OCI-LY7 (cell line): Measurements from ENCODE around the gene MFF. TPM values are rescaled to one million over a fixed set of nuclear protein-coding genes. Genes with fewer than 3 reads are reported as not detected.

Experiments
- BruUV-seq: library from RNA; stranded (reverse); fragments of 400-500 nt; replicated peaks from 2 replicates; lab custom pipeline; 2021; lab: Mats Ljungman, UMichigan
- CTCF ChIA-PET: fragments of 300-600 bp; sonication (Branson Sonifier 250); formaldehyde crosslinking; loops from one replicate; lab custom pipeline; 2022; ENCODE audit warnings: antibody characterized with exemption; ENCODE audit not compliant: unreplicated experiment; lab: Charles Lee
- POLR2A ChIA-PET: fragments of 300-600 bp; sonication (Branson Sonifier 250); formaldehyde crosslinking; loops from one replicate; lab custom pipeline; 2022; ENCODE audit warnings: antibody characterized with exemption; lab: Charles Lee
- DNase-seq: peaks from one replicate; pipeline ENCODE4 v3.0.0-alpha.2; 2015; ENCODE audit warnings: low spot score
- H2AFZ ChIP-seq: fragments of 200-600 bp; sonication (generic), shearing (Covaris generic); 2 replicates; pipeline ENCODE4 v1.6.1; 2014; ENCODE audit warnings: mild to moderate bottlenecking, antibody characterized with exemption, low read length, moderate library complexity
- H3K27ac ChIP-seq: fragments of 200-600 bp; sonication (generic); 2 replicates; pipeline ENCODE4 v1.5.1; 2014; ENCODE audit warnings: mixed run types, low read depth, mild to moderate bottlenecking, moderate library complexity, low read length, inconsistent platforms; ENCODE audit not compliant: poor library complexity, severe bottlenecking
- H3K36me3 ChIP-seq: fragments of 200-600 bp; sonication (generic); 2 replicates; pipeline ENCODE4 v1.6.1; 2014; ENCODE audit warnings: mild to moderate bottlenecking, antibody characterized with exemption, low read length, moderate library complexity, mixed read lengths; ENCODE audit not compliant: insufficient read depth
- H3K4me1 ChIP-seq: fragments of 200-600 bp; sonication (generic); 2 replicates; pipeline ENCODE4 v1.5.1; 2014; ENCODE audit warnings: mild to moderate bottlenecking, low read length; ENCODE audit not compliant: insufficient read depth, poor library complexity, severe bottlenecking
- H3K4me2 ChIP-seq: fragments of 200-600 bp; sonication (generic); 2 replicates; pipeline ENCODE4 v1.6.1; 2014; ENCODE audit warnings: mild to moderate bottlenecking, low read length
- H3K4me3 ChIP-seq: fragments of 200-600 bp; sonication (generic); 2 replicates; pipeline ENCODE4 v1.5.1; 2014; ENCODE audit warnings: mild to moderate bottlenecking, low read depth, low read length; ENCODE audit not compliant: poor library complexity, severe bottlenecking
- H3K79me2 ChIP-seq: fragments of 200-600 bp; sonication (generic); 2 replicates; pipeline ENCODE4 v1.6.1; 2016; ENCODE audit warnings: low read depth, mild to moderate bottlenecking, low read length, moderate library complexity, mixed read lengths; ENCODE audit not compliant: insufficient read depth
- H3K9me2 ChIP-seq: fragments of 200-600 bp; sonication (generic); 2 replicates; pipeline ENCODE4 v1.6.1; 2016; ENCODE audit warnings: mild to moderate bottlenecking, low read length, mixed read lengths; ENCODE audit not compliant: insufficient read depth
- H3K9me3 ChIP-seq: fragments of 200-600 bp; sonication (generic); 2 replicates; pipeline ENCODE4 v1.6.1; 2014; ENCODE audit warnings: mild to moderate bottlenecking, mixed run types, low read length, mixed read lengths
- H4K20me1 ChIP-seq: fragments of 200-600 bp; sonication (generic); 2 replicates; pipeline ENCODE4 v1.6.1; 2014; ENCODE audit warnings: mild to moderate bottlenecking, antibody characterized with exemption, low read length, moderate library complexity, mixed read lengths; ENCODE audit not compliant: insufficient read depth
- EZH2phosphoT487 ChIP-seq: fragments of 200-600 bp; sonication (generic); IDR thresholded peaks from 2 replicates; pipeline ENCODE4 v1.6.1; 2018; ENCODE audit warnings: low read depth, borderline replicate concordance, mild to moderate bottlenecking, mixed run types, antibody characterized with exemption, low read length, moderate library complexity, mixed read lengths
- intact Hi-C: fragments of 100-400 bp; cut with micrococcal nuclease; formaldehyde crosslinking; loops from one replicate; pipeline ENCODE4 v1.10.0; 2022; ENCODE audit not compliant: unreplicated experiment
- total RNA-seq, 2 experiments: library from RNA; depleted of rRNA in 1 of 2; stranded (reverse); fragments of >200 nt in 1 of 2; shearing (Covaris generic) in 1 of 2; gene quantifications; 2 replicates each; pipeline ENCODE4 v1.2.3, GENCODE V29; 2014 to 2022
- TF ChIP-seq, protein P1 (sequence below): fragments of 200-600 bp; sonication (generic); conservative IDR thresholded peaks from 2 replicates; pipeline ENCODE4 v1.5.1; 2014; ENCODE audit warnings: mild to moderate bottlenecking, antibody characterized with exemption, low read length, moderate library complexity, mixed read lengths

Gene MFF
- total RNA-seq, 2 experiments from 2014 or later, result 66.6 to 72.1 TPM

DNA sequence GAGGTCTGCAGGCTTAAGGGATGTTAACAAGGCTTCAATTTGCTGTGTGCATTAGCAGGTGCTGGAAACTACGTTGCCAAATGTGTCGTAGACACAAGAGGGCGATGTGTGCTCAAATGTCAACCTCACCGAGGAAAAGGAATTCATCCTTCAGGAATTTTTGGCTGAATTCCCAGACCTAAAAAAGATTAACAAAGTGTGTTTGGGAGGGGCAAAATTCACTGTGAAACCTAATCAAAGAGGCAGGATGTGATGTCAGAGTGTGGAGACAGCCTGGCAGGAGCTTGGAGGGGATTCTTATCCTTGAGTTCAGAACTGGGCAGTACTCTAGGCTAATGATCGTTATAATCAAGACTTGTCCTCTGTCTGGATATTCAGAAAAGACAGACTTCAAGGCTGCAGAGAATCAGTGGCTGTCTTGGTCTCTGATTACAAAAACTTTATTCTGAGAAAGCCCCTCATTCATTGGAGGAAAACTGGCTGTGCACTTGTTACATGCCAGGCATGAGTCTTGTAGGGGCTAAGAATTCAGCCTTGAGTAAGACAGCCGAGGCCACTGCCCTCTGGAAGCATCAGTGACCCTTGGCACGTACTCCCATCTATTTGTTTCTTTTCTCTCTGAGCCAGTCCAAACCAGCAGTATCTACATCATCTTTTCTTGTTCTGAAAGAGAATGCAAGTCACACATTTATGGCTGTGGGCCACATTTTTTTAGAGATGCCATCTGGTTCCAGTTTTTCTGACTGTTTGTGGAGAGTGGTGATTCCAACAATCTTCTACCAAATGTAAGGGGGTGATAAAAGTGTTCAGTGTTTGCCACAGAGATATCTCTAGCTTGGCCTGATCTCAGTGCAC lies 81.4 kb downstream of the MFF start:
- Histone ChIP-seq H3K79me2 (no peaks in the 10 kb centered on the region), H3K4me1 (no peaks in the 10 kb centered on the region), H2AFZ (no peak overlapping the region), H3K9me3 (no peaks in the 10 kb centered on the region), H3K27ac (no peak overlapping the region), H4K20me1 (no peaks in the 10 kb centered on the region), H3K4me2 (no peak overlapping the region), H3K36me3 (no peaks in the 10 kb centered on the region), H3K4me3 (no peak overlapping the region), H3K9me2 (no peaks in the 10 kb centered on the region)
- no peak for TF ChIP-seq EZH2phosphoT487
- TF ChIP-seq, protein P1, sequence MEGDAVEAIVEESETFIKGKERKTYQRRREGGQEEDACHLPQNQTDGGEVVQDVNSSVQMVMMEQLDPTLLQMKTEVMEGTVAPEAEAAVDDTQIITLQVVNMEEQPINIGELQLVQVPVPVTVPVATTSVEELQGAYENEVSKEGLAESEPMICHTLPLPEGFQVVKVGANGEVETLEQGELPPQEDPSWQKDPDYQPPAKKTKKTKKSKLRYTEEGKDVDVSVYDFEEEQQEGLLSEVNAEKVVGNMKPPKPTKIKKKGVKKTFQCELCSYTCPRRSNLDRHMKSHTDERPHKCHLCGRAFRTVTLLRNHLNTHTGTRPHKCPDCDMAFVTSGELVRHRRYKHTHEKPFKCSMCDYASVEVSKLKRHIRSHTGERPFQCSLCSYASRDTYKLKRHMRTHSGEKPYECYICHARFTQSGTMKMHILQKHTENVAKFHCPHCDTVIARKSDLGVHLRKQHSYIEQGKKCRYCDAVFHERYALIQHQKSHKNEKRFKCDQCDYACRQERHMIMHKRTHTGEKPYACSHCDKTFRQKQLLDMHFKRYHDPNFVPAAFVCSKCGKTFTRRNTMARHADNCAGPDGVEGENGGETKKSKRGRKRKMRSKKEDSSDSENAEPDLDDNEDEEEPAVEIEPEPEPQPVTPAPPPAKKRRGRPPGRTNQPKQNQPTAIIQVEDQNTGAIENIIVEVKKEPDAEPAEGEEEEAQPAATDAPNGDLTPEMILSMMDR, result peak; percentile 64
- intact Hi-C loops, result loop anchor here (10.0 kb wide), 1 partner anchor 358 kb away; no protein-coding TSS in a partner anchor
- CTCF ChIA-PET, result no interaction called here
- BruUV-seq, result no TSS peak
- POLR2A ChIA-PET, result no interaction called here
- peak; percentile 5 for DNase-seq

Other genes starting within 250 kb of the MFF start
- gene COL4A4, start 161.0 kb upstream of the MFF start, total RNA-seq (2014; rRNA removed; shearing (Covaris generic)), result 0.10 and 0.16 TPM in 2 replicates
- gene COL4A4, start 161.0 kb upstream of the MFF start, total RNA-seq (2022), result 5.5 and 7.0 TPM in 2 replicates
- 0.05 and 0.06 TPM in 2 replicates for gene COL4A3, start 160.6 kb upstream of the MFF start, total RNA-seq (2014; rRNA removed; shearing (Covaris generic))
- 7.2 and 10.9 TPM in 2 replicates for gene COL4A3, start 160.6 kb upstream of the MFF start, total RNA-seq (2022)
- not detected in 2 replicates for gene TM4SF20, start 54.1 kb downstream of the MFF start, total RNA-seq (2014; rRNA removed; shearing (Covaris generic))
- gene TM4SF20, start 54.1 kb downstream of the MFF start, total RNA-seq (2022), result not detected in 2 replicates
- not detected in 2 replicates for gene SCYGR1, start 62.7 kb downstream of the MFF start, total RNA-seq (2014; rRNA removed; shearing (Covaris generic))
- gene SCYGR1, start 62.7 kb downstream of the MFF start, total RNA-seq (2022), result not detected in 2 replicates
- gene AGFG1, start 146.9 kb downstream of the MFF start, total RNA-seq (2014; rRNA removed; shearing (Covaris generic)), result 29.4 and 37.6 TPM in 2 replicates
- gene AGFG1, start 146.9 kb downstream of the MFF start, total RNA-seq (2022), result 65.4 and 68.5 TPM in 2 replicates